A673 (cell line): Measurements from ENCODE around the gene CHCHD6. TPM values are rescaled to one million over a fixed set of nuclear protein-coding genes. Genes with fewer than 3 reads are reported as not detected.

ENCODE experiments used
- BruUV-seq: library from RNA; stranded (reverse); fragments of 400-500 nt; replicated peaks from 2 replicates; lab custom pipeline; 2021; lab: Mats Ljungman, UMichigan
- CTCF ChIA-PET: fragments of 300-600 bp; sonication (Branson Sonifier 250); formaldehyde crosslinking; loops from one replicate; lab custom pipeline; 2022; ENCODE audit warnings: antibody characterized with exemption; lab: Charles Lee
- POLR2A ChIA-PET: fragments of 300-600 bp; sonication (Branson Sonifier 250); formaldehyde crosslinking; loops from one replicate; lab custom pipeline; 2022; ENCODE audit warnings: antibody characterized with exemption; ENCODE audit not compliant: low non-redundant PET; lab: Charles Lee
- DNase-seq: peaks from one replicate; pipeline ENCODE4 v3.0.0-alpha.2; 2015; ENCODE audit warnings: low spot score
- H3K27ac ChIP-seq: fragments of 200-600 bp; sonication (generic); 2 replicates; pipeline ENCODE4 v1.5.1; 2016; ENCODE audit warnings: mixed run types, low read depth, mild to moderate bottlenecking, mixed read lengths, antibody characterized with exemption, low read length; ENCODE audit not compliant: poor library complexity, severe bottlenecking
- H3K27me3 ChIP-seq: fragments of 200-600 bp; sonication (generic); replicated peaks from 2 replicates; pipeline ENCODE4 v1.6.1; 2017; ENCODE audit warnings: mixed run types, low read depth, mild to moderate bottlenecking, mixed read lengths, antibody characterized with exemption, low read length; ENCODE audit not compliant: insufficient read depth, poor library complexity
- H3K36me3 ChIP-seq: fragments of 200-600 bp; sonication (generic); 2 replicates; pipeline ENCODE4 v1.6.1; 2016; ENCODE audit warnings: mixed run types, mild to moderate bottlenecking, mixed read lengths, antibody characterized with exemption, low read length; ENCODE audit not compliant: insufficient read depth, poor library complexity, severe bottlenecking
- H3K4me1 ChIP-seq: fragments of 200-600 bp; sonication (generic); 2 replicates; pipeline ENCODE4 v1.6.1; 2017; ENCODE audit warnings: mixed run types, mild to moderate bottlenecking, mixed read lengths, antibody characterized with exemption, low read length; ENCODE audit not compliant: insufficient read depth, poor library complexity, severe bottlenecking
- H3K4me3 ChIP-seq: fragments of 200-600 bp; sonication (generic); 2 replicates; pipeline ENCODE4 v1.5.1; 2016; ENCODE audit warnings: low read depth, mixed run types, mild to moderate bottlenecking, mixed read lengths, low read length; ENCODE audit not compliant: poor library complexity, severe bottlenecking
- H3K9me3 ChIP-seq: fragments of 200-600 bp; sonication (generic); 2 replicates; pipeline ENCODE4 v1.6.1; 2016; ENCODE audit warnings: mixed run types, low read depth, mild to moderate bottlenecking, mixed read lengths, antibody characterized with exemption, low read length; ENCODE audit not compliant: poor library complexity, severe bottlenecking
- CTCF ChIP-seq: fragments of 300-800, 200-600 bp; sonication (generic); conservative IDR thresholded peaks from 2 replicates; pipeline ENCODE4 v1.5.1; 2017; ENCODE audit warnings: low read depth, mild to moderate bottlenecking, antibody characterized with exemption, low read length, moderate library complexity, mixed read lengths
- EZH2 ChIP-seq: fragments of 200-600 bp; sonication (generic); IDR thresholded peaks from 2 replicates; pipeline ENCODE4 v1.6.1; 2017; ENCODE audit warnings: borderline replicate concordance, low read depth, mild to moderate bottlenecking, mixed read lengths, antibody characterized with exemption, low read length; ENCODE audit not compliant: poor library complexity, severe bottlenecking
- intact Hi-C: fragments of 100-400 bp; cut with micrococcal nuclease; formaldehyde crosslinking; loops from one replicate; pipeline ENCODE4 v1.10.0; 2022; ENCODE audit not compliant: unreplicated experiment
- total RNA-seq: library from RNA; stranded (reverse); gene quantifications from 2 replicates; pipeline ENCODE4 v1.2.3, GENCODE V29; 2021

Gene CHCHD6
- total RNA-seq, 1 experiment from 2014 or later = 23.3 TPM

GRCh38 chr3:126908752-126909275 is 204.8 kb downstream of the CHCHD6 start:
- CTCF ChIA-PET = no interaction called here
- intact Hi-C loops = no loop called here
- no peaks in the 10 kb centered on the region for H3K4me1 ChIP-seq

GRCh38 chr3:126910231-126910630 is 206.2 kb downstream of the CHCHD6 start:
- CTCF ChIA-PET = no interaction called here
- H3K27ac ChIP-seq = no peak overlapping the region
- DNase-seq = no peak
- no TSS peak for BruUV-seq
- H3K4me3 ChIP-seq = no peak overlapping the region
- POLR2A ChIA-PET = no interaction called here
- no peaks in the 10 kb centered on the region for H3K4me1 ChIP-seq
- H3K9me3 ChIP-seq = no peaks in the 10 kb centered on the region
- TF ChIP-seq CTCF (no peak), EZH2 (no peak)
- intact Hi-C loops = no loop called here
- H3K36me3 ChIP-seq = no peaks in the 10 kb centered on the region
- no peaks in the 10 kb centered on the region for H3K27me3 ChIP-seq

More at GRCh38 chr3:126908752-126909275, 204.8 kb downstream of the CHCHD6 start:
- Histone ChIP-seq H3K27ac (no peak overlapping the region), H3K27me3 (no peaks in the 10 kb centered on the region), H3K4me3 (no peak overlapping the region), H3K36me3 (no peaks in the 10 kb centered on the region), H3K9me3 (no peaks in the 10 kb centered on the region)
- no peak for TF ChIP-seq EZH2
- TF ChIP-seq CTCF = no peak
- POLR2A ChIA-PET = no interaction called here
- no peak for DNase-seq
- BruUV-seq = no TSS peak

GRCh38 chr3:126911162-126912026 is 207.4 kb downstream of the CHCHD6 start:
- H3K27ac ChIP-seq = peak overlapping the region; percentile 42
- no peaks in the 10 kb centered on the region for H3K4me1 ChIP-seq

More at GRCh38 chr3:126911162-126912026, 207.4 kb downstream of the CHCHD6 start:
- H3K27me3 ChIP-seq = no peaks in the 10 kb centered on the region
- POLR2A ChIA-PET = no interaction called here
- no TSS peak for BruUV-seq
- CTCF ChIA-PET = no interaction called here
- no peaks in the 10 kb centered on the region for H3K36me3 ChIP-seq
- H3K4me3 ChIP-seq = no peak overlapping the region
- TF ChIP-seq CTCF (no peak), EZH2 (no peak)
- peak; percentile 61 for DNase-seq
- no peaks in the 10 kb centered on the region for H3K9me3 ChIP-seq
- intact Hi-C loops = no loop called here
